Endothelial cell (in vitro differentiated cells): Measurements from ENCODE around the gene MXD4. TPM values are rescaled to one million over a fixed set of nuclear protein-coding genes. Genes with fewer than 3 reads are reported as not detected.
A peak's percentile ranks its signal among the peaks of the same experiment; 100 is the strongest.
"Not testable (repeated sequence)": the region's sequence is repeated elsewhere in the genome, so short reads cannot be mapped to it uniquely, and the experiment has no call there.

ENCODE experiments used
- DNase-seq: peaks from one replicate; pipeline ENCODE4 v3.0.0; 2021; ENCODE audit warnings: low spot score
- H3K27ac Mint-ChIP-seq: one replicate; pipeline ENCODE4 v1.8.0; 2021; ENCODE audit warnings: mixed read lengths, inconsistent platforms; ENCODE audit not compliant: unreplicated experiment
- H3K27me3 Mint-ChIP-seq: one replicate; pipeline ENCODE4 v1.8.0; 2021; ENCODE audit warnings: mild to moderate bottlenecking, moderate library complexity, mixed read lengths, inconsistent platforms; ENCODE audit not compliant: unreplicated experiment
- H3K36me3 Mint-ChIP-seq: one replicate; pipeline ENCODE4 v1.8.0; 2021; ENCODE audit warnings: mild to moderate bottlenecking, low read depth, mixed read lengths, inconsistent platforms; ENCODE audit not compliant: unreplicated experiment
- H3K4me1 Mint-ChIP-seq: one replicate; pipeline ENCODE4 v1.8.0; 2021; ENCODE audit warnings: mild to moderate bottlenecking, mixed read lengths, inconsistent platforms; ENCODE audit not compliant: unreplicated experiment
- H3K4me3 Mint-ChIP-seq: one replicate; pipeline ENCODE4 v1.8.0; 2021; ENCODE audit warnings: mild to moderate bottlenecking, mixed read lengths, inconsistent platforms; ENCODE audit not compliant: unreplicated experiment
- H3K9me3 Mint-ChIP-seq: one replicate; pipeline ENCODE4 v1.8.0; 2021; ENCODE audit warnings: mixed read lengths, inconsistent platforms; ENCODE audit not compliant: unreplicated experiment
- total RNA-seq: library from RNA; stranded (reverse); fragmentation: NEBNext Ultra II Directional; extraction: Animal tissue kit (Norgen Biotek cat#: 25700); gene quantifications from one replicate; pipeline ENCODE4 v1.2.1, GENCODE V29; 2021; ENCODE audit not compliant: unreplicated experiment
- TF ChIP-seq, protein P1 (sequence below): fragments of 200-600 bp; sonication (generic); IDR thresholded peaks from one replicate; pipeline ENCODE4 v1.5.0; 2021; ENCODE audit warnings: antibody characterized with exemption; ENCODE audit not compliant: unreplicated experiment

MXD4 gene
- total RNA-seq, 1 donor from 2014 or later: 93.5 TPM

DNA sequence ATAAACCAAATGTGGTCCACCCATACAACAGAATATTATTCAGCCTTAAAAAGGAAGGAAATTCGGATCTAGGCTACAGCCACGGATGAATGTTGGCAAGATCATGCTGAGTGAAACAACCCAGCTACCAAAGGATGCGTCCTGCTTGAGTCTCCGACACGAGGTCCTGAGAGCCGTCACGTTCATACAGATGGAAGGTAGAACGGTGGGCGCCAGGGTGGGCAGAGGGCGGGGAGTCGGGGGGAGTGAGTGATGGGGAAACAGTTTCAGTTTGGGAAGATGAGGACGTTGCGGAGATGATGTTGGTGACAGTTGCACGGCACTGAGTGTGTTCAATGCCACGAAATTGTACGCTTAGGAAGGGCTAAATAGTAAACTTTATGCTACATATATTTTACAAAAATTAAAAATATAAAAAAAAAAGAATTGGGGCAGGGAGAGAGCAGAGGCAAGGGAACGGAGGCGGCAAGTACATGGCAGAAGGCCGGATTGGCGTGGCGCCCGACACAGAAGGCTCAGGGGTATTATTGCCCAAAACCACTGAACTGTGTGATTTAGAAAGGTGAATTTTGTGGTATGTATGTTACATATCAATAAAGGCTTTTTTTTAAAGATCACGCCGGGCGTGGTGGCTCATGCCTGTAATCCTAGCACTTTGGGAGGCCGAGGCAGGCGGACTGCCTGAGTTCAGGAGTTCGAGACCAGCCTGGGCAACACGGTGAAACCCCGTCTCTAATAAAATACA lies 14.8 kb upstream of the MXD4 start:
- TF ChIP-seq, protein P1, sequence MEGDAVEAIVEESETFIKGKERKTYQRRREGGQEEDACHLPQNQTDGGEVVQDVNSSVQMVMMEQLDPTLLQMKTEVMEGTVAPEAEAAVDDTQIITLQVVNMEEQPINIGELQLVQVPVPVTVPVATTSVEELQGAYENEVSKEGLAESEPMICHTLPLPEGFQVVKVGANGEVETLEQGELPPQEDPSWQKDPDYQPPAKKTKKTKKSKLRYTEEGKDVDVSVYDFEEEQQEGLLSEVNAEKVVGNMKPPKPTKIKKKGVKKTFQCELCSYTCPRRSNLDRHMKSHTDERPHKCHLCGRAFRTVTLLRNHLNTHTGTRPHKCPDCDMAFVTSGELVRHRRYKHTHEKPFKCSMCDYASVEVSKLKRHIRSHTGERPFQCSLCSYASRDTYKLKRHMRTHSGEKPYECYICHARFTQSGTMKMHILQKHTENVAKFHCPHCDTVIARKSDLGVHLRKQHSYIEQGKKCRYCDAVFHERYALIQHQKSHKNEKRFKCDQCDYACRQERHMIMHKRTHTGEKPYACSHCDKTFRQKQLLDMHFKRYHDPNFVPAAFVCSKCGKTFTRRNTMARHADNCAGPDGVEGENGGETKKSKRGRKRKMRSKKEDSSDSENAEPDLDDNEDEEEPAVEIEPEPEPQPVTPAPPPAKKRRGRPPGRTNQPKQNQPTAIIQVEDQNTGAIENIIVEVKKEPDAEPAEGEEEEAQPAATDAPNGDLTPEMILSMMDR: no peak
- peaks cover 7% of the 10 kb centered on the region for H3K27me3 Mint-ChIP-seq
- no peaks in the 10 kb centered on the region for H3K9me3 Mint-ChIP-seq
- no peaks in the 10 kb centered on the region for H3K36me3 Mint-ChIP-seq
- no peak overlapping the region for H3K4me3 Mint-ChIP-seq
- no peak overlapping the region for H3K27ac Mint-ChIP-seq
- no peaks in the 10 kb centered on the region for H3K4me1 Mint-ChIP-seq
- DNase-seq: no peak

DNA sequence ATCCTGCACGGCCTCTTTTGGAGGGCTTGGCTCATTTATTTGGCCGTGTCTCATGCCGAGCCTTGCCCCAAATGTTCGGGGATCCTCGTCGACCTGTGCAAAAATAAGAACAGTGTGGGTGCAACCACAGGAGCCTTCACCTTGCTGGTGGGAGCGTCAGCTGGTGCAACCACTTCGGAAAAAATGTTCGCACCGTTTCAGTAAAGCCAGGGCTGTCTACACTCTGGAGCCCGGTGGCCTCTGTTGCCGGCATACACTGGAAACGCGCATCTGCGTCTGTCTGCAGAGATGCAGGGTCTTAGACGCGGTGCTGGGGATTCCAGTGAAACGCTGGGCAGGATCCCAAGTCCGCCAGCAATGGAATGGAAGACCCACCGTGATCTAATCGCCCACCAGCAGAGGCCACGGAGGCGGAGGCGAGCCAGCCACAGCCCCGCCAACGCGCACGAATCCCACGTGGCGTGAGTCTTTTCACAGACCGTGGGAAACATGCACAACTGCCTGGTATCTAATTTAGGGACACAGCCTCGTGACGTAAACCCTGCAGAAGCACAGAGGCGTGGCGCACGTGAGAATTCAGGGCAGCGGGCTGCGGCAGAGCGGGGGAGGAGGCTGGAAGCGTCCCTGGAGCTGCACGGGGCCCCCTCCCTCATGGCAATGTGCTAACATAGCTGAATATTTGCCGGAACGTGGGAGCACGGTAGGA lies 13.8 kb upstream of the MXD4 start:
- Mint-ChIP-seq H3K27me3 (peaks cover 6% of the 10 kb centered on the region), H3K9me3 (no peaks in the 10 kb centered on the region), H3K4me1 (no peaks in the 10 kb centered on the region), H3K36me3 (no peaks in the 10 kb centered on the region), H3K27ac (no peak overlapping the region), H3K4me3 (no peak overlapping the region)
- no peak for DNase-seq
- TF ChIP-seq, protein P1: no peak

DNA sequence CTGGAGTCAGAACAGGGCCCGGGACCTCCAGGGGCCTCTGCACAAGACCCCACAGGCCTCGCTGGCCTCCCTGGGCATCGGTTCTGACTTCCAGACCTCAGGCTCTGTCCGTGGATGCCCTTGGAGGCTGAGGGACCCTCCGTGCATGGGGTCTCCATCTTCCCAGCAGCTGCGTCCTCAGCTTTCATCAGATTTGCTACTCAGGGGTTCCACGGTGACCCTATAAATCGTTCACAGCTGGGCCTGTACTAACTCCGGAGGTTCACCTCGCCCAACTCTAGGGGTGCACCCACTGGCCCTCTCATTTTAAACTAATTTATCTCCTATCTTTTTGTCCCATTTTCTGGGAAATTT lies 13.1 kb upstream of the MXD4 start:
- DNase-seq, H3K4me1 Mint-ChIP-seq, H3K9me3 Mint-ChIP-seq, H3K27me3 Mint-ChIP-seq, H3K36me3 Mint-ChIP-seq, H3K4me3 Mint-ChIP-seq: not testable (repeated sequence)
- peak overlapping the region; percentile 61 for H3K27ac Mint-ChIP-seq

DNA sequence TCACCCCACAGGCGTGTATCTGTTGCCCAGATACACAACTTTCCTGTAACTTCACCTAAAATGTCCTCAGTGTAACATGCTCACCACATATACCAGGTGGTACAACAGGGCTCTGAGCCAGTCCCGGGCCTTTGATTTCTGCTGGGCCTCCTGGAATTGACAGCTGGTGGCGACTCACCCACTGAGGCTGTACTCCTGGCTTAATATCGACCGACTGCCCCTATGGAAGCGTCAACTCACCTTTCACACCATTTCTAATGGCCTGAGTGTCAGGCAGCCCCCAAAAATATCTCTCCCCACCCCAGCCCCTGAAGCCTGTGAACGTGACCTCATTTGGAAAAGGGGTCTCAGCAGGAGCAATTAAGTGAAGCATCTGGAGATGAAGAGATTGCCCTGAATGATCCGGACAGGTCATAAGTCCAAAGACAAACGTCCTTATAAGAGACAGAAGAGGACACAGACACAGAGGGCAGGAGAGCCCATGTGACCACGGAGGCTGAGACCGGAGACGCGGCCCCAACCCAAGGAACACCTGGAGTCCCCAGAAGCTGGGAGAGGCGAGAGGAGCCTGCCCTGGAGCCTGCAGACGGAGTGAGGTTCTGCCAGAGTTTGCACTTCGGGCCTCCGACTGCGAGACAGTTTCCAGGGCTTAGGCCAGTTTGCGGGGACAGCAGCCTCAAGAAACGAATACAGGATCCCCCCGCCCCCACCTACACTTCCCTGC lies 12.6 kb upstream of the MXD4 start:
- H3K27ac Mint-ChIP-seq: no peak overlapping the region
- H3K9me3 Mint-ChIP-seq: no peaks in the 10 kb centered on the region
- H3K4me1 Mint-ChIP-seq: no peaks in the 10 kb centered on the region
- H3K4me3 Mint-ChIP-seq: no peak overlapping the region
- peaks cover 2% of the 10 kb centered on the region for H3K36me3 Mint-ChIP-seq
- no peak for DNase-seq
- TF ChIP-seq, protein P1: no peak
- peaks cover 11% of the 10 kb centered on the region for H3K27me3 Mint-ChIP-seq

DNA sequence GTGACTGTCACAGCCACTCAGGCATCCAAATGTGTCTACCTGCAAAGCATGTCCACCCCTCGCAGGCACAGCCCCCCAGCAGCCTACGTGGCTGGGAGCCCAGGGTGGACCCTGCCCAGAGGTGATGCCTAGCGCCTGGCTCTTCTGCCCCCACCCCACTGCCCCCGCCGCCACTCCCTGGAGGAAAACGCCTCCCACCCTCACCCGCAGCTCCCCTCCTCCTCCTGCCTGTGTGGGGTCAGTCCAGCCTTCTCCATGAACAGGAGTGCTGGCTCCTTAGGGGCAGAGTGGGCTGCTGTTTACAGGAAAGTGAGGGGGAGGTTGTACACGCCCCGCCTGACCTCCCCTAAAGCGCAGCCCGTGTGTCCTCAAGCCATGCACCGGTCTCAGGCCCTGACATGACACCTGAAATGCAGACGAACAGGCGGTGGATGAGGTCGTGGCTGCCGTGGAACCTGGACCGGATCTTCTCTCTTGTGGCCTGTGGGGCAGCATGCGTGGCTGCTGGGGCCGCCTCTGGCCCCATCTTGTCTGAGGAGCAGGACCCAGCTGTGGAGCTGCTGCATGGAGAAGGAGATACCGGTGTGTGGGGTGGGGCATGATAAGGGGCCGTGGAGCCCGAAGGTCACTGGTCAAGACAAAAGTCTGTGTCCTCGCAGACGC lies 11.9 kb upstream of the MXD4 start:
- TF ChIP-seq, protein P1: no peak
- no peak for DNase-seq
- Mint-ChIP-seq H3K36me3 (peaks cover 4% of the 10 kb centered on the region), H3K4me1 (no peaks in the 10 kb centered on the region), H3K4me3 (no peak overlapping the region), H3K27me3 (peaks cover 14% of the 10 kb centered on the region), H3K27ac (no peak overlapping the region), H3K9me3 (no peaks in the 10 kb centered on the region)
